T1000 (cell line): ENCODE measurements around the gene KLF7.

ENCODE experiments used
- DNase-seq: peaks from one replicate; lab custom pipeline; 2025; ENCODE audit warnings: mixed read lengths; lab: John Stamatoyannopoulos, UW

Gene KLF7

DNA sequence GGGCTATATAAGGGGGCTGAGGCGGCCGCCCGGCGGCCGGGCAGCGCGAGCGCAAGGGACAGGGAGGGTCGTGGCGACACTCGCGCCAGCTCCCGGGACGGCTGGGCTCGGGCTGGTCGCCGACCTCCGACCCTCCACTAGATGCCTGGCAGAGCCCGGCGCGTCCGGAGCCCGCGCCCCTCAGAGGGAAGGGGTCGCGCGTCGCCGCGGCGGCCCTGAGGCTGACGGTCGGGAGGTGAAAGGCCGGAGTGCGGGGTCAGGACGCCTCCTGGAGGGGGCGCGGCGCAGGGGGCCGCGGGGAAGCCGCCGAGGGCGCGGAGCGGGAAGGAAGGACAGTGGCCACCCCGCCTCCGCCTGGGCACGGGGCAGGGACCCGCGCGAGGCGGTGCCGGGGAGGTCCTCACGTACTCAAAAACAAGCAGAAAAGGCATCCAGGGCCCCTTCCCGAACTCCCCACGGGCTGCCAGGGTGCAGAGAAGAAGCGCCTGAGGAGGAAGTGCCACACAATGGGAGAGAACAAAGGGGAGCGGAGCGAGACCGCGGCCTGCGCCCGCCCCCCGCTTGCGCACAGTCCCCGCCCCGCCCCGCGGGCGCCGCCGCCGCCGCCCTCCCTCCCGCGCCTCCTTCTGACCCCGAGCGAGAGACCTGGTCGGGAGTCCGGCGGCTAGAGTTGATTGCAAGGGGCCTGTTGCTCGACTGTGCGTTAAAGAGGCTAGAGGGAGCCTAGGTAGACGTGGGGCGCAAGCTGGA, 776 bp upstream of the KLF7 start:
- peak; percentile 74 for DNase-seq

DNA sequence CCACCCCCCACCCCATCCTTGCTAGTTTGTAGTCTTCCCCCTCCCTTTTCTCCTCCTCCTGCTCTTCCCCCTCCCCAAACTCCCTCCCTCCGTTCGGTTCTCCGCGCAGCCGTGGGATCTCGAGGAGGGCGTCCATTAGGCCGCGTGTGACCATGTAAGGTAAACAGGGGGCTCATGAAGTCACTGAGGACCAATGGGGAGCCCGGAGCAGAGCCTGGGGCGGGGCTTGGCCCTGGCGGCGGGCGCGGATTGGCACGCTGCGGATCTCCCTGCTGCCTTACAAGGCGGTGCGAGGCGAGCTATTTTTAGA, 246 bp upstream of the KLF7 start:
- peak; percentile 99 for DNase-seq

DNA sequence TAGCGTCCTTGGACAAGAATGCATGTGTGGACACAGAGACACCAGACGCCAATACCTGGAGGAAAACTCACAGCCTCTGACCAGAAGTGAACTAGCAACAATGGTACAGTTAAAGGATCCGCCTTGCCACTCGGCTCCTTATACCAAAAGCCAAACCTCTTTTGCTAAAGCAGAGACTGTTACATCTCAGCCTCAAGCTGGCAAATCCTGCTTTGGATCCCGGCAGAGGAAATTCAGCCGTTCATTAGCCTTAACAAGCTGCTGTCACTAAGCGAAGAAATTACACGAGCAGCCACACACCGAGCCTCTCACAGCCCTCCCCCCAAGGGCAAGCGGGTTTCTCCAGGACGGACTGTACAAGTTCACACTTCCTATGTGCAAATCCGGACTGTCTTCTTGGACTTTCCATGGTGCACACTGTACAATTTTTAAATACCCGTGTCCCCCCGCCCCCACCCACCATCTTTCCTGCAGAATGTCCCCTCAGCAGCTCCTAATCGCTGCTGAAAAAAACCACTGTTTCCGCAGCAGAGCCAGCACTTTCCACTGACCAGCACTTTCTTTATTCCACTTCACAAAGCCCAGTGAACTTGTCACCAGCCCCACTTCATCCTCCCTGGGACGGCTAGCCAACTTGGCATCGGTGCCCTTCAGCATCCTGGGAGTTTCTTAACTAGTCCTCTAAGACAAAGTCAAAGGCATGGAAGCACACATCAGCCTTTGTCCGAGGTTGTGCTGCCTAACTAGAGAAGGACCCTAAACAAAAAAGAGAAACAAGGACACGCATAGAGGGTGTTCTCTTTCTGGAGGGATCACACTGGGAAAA, 1.5 kb downstream of the KLF7 start:
- no peak for DNase-seq

DNA sequence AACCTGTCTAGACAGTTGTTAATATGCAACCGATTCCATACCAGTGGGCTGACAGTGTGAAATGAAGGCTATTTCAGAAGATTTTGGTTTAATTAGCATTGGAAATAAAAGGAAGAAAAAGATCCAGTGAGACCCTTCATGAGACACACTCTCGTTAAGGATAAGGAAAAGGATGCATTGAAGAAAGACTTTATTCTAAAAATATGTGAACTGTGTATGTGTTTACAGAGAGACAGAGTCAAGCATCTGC, 2.1 kb downstream of the KLF7 start:
- DNase-seq = no peak

DNA sequence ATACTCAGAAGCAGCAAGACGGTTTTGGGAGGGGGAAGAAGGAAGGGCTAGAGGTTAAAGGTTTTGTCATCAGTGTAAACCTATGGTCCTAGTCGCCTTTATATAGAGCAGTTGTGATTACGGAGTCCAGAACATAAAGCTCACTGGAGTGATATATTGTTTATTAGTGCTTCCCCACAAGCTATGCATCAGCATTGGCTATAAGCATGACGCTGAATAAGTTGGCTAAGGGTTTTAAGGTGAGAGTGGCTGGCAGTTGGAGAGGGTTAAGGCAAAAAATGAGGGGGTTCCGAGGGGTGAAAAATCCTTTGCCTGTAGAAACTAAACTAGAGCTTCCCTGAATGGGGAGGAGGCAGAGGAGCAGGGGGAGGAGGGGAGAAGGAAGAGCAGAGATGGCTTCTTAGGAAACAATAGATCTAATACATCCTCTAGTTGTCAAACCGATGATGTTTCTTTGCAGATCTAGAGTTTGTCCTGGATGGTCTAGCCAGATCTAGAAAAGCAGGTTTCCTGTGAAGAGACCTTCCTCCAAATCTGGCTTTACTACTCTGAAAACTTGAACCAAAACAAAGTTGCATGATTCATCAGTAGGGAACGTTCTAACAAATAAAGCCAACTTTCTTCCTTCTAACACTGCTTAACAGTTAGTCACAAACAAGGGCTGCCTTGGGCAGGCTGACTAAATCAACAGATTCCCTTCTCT, 2.5 kb downstream of the KLF7 start:
- DNase-seq = peak; percentile 58

DNA sequence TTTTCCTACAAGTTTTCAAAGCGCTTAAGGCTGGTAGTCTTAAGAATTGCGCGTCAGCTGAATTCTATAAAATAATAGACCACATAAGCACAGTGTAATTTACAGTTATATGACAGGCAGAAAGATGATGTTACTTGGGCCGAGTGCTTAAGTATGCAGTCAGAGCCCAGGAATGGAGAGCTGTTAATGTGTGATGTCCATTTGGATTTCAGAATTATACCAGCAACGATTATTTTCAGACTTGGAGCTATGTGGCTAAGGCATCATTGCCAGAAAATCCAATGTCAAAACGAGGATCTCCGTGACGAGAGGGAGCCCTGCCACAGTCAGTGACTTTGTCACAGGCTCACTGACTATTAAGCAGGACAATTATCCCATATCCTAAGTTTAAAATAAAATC, 3.4 kb downstream of the KLF7 start:
- DNase-seq = no peak

DNA sequence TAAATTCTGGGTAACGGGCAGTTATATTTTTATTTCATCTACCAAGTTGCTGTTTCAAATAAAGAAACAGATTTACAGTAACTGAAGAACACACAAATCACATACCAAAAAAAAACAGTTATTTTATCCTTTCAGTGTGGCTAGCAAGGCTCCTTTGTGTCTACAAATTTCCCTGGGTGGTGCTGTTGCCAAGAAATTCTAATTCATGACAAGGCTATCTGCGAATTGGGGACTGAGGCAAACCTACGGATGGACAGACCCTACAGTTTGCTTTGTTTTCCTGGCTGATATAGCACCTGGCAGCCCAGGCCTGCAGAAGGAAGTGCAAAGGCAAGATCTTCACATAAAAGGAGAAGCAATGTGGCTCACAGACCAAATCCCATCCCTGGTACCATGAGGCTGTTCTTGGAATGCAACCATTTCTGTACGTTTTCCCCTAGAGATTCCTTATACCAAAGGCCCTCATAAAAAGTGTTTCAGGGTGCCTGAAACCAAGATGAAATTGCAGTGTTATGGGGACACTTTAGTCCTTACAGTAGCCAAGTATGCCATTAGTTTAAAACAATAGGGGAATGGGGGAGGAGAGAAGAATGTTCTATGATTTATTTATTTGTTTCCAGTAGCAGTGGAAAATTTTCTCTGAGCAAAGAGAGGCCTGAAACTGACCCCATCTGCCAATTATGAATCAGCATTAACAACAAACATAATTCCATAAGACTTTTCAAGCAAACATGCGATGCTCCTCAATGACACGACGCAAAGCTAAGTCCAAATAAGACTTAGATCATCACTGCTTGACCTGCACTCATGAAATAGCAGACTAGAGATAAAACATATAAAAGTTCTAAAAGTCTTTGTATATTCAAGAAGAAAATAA, 4.3 kb downstream of the KLF7 start:
- no peak for DNase-seq

DNA sequence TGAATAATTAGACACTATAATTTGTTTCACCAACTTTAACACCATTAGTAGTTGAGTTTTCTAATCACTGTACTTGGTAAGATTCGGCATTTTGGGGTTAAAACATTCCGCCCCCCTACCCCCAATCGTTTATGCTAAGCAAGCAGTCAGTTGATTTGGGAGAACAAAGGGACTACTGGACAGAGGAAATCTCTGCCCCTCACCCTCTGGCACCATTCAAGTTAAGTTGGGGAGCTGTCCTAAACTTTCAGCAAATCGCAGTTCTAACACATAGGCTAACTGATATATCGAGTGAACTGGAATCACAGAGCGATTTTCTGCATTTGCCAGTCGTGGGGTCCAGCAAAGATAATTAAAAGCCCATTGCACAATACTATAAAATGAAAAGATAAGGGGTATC, 5.6 kb downstream of the KLF7 start:
- no peak for DNase-seq

DNA sequence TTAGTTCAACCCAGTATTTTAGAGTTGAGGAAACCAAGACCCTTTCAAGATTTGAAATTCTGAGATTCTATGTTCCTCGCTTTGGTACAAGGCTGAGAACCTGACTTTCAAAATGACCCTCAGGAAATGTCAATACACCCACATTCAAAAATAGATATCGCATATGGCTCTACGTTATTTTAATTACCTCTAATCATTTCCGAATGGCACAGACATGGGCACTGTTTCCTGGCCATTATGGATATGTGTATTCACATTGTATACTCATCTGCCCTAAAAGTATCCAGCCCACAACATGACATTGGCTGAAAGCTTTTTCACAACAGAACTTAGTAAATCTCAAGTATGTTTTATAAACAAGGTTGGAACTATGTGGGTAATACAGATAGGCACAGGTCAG, 6.7 kb downstream of the KLF7 start:
- no peak for DNase-seq

DNA sequence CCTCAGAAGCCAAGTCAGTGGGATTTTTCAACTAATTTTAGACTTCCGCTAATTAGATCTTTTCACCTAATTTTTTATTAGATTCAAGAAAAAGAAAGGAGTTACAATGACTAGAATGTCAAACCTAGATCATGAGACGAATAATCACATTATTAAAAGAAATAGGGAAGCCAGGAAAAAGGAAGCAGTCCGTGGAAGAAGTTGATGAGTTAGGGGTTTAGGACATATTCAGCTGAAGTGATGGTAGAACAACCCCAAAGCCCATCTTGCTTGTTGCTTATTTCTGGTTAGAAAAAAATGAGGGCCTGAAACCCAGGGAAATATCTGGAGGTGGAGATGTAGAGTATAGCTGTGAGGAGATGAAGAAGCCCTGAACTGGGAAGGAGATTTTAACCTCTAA, 8.0 kb downstream of the KLF7 start:
- DNase-seq = no peak

DNA sequence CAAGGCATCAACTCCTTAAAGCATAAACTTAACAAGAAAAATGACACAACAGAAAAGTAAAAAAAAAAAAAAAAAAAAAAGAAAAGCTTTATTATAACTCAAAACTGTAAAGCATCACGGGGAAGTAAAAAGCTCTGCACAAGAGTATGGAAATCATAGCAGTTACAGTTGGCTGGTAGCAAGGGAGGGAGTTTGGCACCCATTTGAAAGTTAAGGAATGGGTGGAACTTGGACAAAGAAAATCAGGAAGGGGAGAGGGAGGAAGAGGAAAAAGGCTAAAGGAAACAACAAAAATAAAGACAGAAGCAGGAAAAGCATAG, 8.6 kb downstream of the KLF7 start:
- no peak for DNase-seq

DNA sequence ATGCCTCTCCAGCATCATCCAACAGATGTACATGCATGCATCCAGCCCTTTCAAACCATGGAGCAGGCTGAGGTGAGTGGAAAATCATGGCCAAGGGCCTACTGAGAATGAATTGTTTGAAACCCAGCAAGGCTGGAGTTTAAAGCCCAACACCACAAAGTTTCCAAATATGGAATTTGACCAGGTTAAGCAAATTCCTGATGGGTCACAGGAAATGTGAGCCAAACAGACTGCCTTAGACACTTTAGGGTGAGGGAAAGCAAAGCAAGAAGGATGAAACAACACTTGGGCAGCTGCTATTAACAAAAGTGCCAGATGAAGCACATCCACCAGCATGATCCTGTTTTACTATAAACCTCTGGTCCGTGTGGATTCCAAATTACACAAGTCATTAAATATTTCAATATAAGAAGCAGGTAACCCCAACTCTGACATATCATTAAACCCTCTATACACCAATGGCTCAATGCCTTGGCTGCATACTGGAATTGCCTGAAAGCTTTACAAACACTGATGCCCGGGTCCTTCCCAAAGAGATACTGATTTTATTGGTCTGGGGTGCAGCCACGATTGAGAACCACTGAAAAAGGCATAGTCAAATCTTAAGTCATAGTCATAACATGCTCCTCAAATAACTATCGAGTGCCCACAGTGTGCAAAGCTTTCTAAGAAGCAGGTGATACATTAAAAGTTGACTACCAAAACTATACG, 9.1 kb downstream of the KLF7 start:
- no peak for DNase-seq

DNA sequence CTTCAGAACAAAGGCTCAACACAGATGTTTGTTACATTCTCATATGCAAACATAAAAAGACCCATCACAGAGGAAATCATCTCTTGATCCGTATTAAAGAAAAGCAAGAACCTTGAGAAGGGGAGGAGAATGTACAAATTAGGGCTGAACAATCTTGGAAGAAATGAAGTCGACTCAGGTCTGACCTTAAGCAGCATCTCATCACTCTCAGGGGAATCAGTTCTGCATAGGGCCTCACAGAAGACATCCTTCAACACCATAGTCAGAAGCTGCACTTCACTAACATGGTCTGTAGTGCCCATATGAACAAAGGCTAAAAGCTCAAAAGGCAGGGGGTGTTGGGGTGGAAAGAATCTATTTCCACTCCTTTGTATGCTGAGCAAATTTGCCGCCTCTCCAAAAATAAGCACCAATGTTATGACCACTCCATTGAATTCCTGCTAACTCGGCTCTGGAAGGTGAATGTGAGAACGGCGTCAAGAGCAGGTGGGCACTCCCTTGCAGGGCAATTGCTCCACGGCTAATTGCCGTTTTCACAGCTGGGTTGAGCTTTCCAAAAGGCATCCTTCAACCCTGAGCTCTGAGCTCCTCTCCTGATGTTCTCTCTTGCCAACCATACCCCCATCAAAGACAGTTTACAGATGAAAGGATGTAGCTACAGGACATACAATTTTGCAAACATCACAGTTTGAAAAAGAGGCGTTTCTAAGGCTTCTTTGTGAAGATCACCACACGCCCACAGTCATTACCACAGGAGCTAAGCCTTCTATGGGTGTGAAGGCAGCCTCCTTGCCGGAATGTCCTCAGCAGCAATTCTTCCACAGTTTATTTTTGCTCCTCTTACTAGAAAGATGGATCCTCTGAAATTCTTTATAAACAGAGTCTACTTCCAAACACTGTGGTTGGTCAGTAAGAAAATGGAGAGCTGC, 10.0 kb downstream of the KLF7 start:
- no peak for DNase-seq

DNA sequence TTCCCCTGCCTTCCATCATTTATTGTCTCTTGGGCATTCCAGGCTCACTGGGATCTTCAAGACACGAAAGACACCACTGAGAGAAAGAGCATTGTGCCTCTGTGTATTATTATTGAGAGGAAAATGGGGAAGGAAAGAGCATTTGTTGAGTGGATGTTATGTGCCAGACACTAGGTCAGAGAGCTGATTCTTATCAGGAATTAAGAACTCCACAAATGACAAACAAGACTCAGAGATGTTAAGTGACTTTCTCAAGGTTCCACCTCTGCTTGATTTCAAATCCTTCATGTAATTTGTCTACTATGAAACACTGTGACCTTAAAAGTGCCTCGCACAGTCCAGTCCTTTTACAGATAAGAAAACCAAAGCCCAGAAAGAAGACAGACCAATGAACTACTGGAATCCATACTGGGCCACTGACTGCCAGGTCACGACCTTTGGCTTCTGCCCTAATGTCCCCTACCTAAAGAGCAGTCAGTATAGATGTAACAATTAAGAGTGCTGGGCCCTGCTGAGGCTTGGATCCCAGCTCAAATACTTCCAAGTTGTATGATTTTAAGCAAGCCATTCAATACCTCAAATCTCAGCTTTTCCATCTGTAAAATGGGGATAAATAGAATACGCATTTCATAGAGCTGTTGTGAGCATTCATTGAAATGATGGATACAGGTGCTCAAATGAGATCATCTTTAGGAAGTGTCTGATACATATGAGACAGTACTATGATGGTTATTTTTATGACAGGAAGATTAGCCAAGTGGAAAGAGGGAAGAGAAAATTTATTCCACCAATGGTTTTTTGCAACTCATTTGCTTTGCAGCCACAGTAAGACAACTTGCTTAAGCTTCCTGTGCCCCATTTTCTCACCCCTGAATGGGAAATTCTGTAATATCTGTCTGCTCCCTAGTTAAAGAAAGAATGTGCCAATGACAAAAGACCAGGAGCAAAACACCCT, 10.9 kb downstream of the KLF7 start:
- no peak for DNase-seq

DNA sequence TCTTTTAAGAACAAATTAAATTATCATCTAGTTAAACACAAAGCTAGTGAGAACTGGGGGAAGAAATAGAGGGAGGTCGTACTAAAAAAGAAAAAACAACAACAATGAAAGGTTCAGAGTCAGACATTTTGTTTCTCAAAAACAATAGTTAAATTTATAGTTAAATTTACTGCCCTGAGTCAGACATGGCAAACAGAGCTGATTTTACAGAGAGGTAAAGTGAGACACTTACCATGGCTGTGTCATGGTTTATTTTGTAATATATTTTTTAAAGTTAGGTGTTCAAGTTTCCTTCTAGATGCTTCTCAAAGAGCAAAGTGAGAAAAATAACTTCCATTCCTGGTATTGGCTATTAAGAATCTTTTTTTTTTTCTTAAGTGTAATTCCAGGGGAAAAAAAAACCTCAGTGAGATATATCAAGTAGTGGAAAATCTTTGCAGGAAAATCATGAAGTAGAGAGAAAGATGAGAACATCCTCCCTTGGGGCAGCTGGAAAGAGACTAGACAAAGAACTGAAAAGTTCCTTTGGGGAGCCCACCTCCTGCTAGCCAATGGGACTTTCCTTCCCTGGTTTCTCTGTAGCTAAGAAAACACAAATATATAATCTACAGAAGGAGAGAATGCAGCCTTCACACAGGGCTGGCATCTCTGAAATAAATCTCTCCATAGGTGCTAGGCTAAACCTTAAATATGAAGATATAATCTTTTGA, 12.3 kb downstream of the KLF7 start:
- DNase-seq = no peak

DNA sequence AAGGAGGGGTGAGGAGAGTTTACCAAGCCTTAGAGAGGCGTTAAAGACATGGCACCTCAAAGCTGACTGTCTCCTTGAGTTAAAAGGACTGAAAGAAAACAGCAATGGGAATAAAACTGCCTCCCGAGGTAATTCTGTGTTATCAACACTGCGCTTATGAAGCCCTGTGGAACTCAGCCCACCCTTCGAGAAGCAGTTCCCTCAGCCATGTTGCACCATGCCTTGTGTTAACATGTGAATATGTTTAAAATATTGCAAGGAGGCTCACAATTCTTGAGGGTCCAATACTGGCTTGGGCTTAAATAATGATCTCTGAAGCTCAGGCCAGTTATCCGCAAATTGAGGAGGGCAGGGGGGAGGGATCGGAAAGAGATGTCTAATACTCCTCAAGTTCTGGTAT, 14.7 kb downstream of the KLF7 start:
- no peak for DNase-seq

DNA sequence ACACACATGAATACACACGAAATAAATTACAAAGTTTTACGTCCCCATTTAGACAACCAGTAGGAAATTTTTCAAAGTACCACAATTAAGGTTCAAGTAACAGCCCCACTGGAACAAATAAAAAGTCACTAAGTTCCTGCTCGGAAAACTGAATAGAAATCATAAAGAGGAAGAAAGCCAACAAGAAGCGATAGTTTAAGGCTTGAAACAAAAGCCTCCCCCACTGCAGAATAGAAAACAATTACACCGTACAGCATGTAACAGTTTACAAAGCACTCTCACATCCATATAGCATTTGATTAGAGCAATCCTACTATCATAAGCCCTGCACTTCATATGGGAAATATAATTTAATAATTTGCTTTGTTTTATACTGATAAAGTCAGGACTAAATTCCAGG, 15.5 kb downstream of the KLF7 start:
- no peak for DNase-seq

DNA sequence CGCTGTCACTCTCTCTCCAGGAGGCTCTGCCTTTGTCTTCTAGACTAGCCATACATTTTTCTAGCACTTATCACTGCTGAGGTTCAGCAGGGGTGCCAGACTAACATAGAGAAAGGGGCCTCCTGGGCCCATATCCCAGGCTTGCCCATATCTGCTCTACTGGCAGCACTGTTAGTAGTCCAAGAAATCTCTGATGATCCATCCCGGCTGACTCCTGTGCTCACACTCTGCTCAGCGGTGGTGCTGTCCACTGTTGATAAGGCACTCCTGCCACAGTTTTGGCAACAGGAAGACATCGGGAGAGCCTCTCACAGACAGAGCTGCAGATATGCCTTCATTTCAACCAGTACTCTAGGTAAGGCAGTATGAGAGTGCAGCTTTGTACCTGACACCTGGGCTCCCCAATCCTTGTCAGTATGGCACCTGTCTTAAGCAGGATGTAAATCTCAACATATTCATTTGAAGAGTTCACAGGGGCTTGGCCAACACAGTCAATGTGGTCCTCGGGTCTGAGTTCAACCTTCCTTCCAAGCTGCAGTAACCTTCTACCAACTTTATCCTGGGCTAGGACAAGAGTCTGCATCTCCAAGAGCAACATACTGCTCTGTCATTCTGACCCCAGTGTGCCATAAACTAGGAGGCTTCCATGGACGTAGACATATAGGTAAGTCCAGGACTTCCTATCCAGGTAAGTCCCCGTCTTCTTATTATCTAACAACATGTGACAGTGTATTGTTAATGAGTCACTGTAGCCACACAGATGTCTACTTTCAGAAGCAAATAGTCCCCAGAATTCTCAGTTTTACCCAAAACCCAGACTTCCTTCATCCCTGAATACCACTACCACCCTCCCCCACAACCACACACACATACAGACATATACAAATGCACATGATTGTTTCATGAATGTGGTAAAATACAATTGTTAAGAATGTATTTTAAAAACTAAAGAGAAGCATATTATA, 16.2 kb downstream of the KLF7 start:
- no peak for DNase-seq
